ENCODE data around the gene SLX4IP.

Gene SLX4IP

DNA sequence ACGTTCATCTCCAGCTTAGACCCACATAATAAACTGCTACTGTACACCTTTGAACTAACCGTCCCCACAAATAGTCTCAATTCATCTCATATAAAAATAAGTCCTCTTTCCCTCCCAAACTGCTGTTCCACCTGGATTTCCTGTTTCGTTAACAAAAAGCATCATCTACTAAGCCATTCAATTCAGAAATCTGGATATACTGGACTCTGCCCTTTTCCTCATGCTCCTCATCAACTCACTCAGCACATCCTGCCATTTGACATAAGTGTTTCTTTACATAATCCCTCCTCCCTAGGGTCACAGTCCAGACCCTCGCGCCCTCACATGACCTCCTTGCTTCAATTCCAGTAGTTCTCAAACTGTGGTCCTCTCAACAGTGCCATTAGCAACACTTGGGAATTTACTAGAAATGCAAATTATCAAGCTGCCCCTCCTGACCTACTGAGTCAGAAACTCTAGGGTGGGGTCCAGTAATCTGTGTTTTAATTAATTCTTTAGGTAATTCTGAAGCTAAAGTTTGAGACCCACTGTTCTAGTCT is 5.6 kb upstream of the SLX4IP start:
- no peak for DNase-seq

DNA sequence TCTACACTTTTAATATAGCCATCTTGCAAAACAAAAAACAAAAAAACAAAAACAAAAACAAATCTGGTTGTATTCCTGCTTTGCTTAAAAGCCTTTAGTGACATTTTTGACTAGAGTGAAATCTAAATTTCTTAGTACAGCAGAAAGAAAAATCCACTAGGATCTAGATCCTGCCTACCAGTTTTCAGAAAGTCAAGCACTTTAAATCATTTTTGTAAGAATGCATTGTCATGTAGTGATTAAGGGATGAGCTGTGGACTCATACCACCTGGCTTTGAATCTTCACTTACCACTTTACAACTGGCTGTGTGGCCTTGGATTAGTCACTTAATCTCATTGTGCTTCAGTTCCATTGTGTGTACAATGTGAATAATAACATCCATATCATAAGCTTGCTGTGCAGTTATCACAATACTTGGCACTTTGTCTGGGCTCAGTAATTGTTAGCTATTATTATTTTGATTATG is 5.1 kb upstream of the SLX4IP start:
- no peak for DNase-seq

- DNase-seq, result no peak
Measured at GRCh38 chr20:10430704-10431103, 4.4 kb upstream of the SLX4IP start.

- no peak for DNase-seq
Measured at GRCh38 chr20:10432079-10432478, 3.0 kb upstream of the SLX4IP start.

- DNase-seq, result no peak
Measured at GRCh38 chr20:10433014-10433622, 2.0 kb upstream of the SLX4IP start.

DNA sequence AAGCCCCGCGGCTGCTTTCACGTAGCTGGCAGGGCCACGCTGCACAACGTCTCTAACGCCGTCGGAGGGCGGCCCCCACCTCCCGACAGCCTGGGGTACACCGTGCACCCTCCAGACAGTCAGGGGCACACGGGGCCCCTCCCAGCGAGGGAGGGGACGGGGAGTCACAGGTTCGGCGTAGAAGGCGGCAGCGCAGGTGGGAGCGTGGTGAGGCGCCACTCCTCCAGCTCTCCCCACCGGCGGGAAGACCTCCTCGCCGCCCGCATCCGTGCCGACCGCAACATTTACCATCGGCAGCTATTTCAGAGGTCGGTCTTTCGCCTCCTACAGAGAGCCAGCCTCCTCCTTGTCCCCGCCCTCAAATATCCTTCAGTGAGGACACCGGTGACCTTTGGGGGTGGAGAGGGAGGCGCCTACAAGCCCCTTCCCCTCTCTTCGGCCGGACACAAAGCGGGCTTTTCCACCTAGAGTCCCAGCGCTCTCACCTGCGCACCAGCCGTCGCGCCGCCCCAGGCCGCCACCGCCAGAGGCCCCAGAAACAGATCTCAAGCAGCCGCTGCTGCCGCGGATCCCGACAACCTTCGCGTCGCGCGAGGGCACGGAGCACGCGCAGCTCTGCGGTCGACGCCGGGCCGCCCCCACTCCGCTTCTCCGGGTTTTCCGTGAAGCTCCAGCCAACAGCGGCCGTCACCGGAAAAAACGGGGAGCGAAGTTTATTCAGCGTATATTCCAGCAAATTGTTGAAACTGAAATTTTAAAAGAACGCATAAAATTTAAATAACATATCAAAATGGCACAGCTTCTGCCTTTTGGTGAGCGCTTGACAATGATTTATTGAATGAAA is 1.3 kb upstream of the SLX4IP start, which contains the start of gene MKKS:
Gene MKKS, minus strand, starts transcription at position 600 of the 844 bp plus-strand sequence. CDS start 20,708 bp downstream, outside the sequence.
- DNase-seq, result peak; percentile 84 to 87

DNA sequence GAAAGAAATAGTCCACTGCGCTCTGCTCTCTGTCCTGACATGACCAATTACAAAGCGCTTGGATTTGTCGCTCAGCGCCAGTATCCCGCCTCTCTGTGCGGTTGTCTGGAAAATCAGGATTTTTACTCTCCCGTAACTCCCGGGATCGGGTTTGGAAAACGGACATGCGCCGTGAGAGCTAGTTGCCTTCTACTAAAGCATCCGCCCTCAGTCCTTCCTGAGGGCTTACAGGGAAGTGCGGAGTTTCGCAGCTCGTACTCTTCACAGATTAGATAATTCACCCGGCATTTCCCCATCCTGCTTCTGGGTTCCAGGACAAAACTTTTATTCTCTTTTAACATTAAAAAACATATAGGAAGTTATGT is 656 bp upstream of the SLX4IP start:
- DNase-seq, result peak; percentile 96 to 97

DNA sequence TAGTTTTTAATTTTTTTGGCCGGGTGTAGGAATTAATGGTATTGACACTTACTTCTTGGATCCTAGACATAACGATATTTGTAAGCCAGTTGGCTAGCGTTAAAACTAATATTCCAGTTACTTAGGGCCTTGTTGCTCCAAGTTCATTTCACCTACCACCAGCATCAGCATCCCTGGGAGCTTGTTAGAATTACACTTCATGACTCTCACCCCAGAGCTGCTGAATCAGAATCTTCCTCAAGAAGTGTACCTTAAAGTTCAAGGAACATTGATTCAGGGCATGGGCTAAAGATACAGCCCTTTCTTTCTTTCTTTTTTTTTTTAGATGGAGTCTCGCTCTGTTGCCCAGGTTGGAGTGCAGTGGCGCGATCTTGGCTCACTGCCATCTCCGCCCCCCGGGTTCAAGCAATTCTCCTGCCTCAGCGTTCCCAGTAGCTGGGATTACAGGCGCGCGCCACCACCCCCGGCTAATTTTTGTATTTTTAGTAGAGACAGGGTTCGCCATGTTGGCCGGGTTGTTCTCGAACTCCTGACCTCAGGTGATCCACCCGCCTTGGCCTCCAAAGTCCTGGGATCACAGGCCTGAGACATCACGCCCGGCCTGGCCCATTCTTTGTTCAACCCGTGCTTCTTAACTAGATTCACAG is 1.1 kb downstream of the SLX4IP start:
- DNase-seq, result no peak

DNA sequence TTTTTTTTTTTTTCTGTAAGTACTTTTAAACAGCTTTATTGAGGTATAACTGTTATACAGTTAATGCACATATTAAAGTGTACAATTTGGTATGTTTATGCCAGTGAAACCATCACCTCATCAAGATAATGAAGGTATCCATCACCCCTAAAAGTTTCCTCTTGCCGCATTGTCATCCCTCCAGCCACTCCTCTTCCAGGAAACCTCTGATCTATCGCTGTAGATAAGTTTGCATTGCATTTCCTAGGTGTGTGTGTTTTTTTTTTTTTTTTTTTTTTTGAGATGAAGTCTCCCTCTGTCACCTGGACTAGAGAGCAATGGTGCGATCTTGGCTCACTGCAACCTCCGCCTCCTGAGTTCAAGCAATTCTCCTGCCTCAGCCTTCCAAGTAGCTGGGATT is 3.1 kb downstream of the SLX4IP start:
- no peak for DNase-seq

- no peak for DNase-seq
Measured at GRCh38 chr20:10443936-10444335, 8.8 kb downstream of the SLX4IP start.

DNA sequence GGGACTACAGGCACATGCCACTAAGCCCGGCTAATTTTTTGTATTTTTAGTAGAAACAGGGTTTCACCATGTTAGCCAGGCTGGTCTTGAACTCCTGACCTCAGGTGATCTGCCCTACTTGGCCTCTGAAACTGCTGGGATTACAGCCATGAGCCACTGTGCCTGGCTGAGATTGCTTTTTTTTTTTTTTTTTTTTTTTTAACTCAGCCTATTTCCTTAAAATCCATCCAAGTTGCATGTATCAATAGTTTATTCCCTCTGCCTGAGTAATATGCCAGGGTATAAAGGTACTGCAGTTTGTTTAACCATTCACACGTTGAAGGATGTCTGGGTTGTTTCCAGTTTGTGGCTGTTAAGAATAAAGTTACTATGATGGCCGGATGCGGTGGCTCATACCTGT is 10.7 kb downstream of the SLX4IP start:
- DNase-seq, result no peak

- peak; percentile 71 to 72 for DNase-seq
Measured at GRCh38 chr20:10447028-10447427, 11.9 kb downstream of the SLX4IP start.

DNA sequence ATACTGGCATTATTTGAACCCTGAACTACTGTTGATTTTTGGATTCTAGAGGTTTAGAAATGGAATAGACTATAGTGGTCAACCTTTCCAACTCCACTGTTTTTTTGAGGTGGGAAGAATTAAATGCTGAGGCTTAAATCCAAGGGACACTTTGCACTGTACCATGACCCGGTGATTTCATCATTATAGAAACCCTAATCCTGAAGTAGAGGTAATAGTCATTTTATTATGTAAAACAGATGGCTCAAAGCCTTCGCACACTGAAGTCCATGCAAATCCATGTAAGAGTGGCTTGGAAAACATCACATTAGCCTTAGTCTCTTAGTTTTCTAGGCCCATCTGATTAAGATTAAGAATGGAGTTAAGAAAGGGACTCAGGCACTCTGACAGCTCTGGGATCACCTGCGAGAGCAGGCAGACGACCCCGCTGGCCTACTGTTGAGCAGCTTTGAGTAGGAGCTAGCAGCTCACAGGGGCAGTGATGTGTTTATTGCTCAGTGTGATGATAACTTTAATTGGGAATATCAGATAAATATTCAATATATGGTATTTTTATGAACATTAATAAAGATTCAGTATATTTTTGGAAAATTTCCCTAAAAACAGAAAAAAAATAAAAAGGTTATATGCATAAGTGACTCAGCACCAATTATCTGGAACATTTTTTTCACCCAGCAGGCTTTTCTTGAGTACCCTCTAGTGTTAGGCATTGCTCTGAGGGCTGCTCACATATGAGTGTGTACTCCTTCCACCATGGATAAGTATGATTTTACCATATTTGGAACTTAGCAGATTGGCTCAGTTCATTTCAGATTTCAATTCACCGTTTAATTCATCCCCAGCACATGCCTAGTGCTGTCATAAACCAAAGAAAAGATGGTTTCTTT is 13.4 kb downstream of the SLX4IP start:
- DNase-seq, result no peak

GRCh38 chr20:10449270-10449669 is 14.2 kb downstream of the SLX4IP start:
- DNase-seq, result no peak

GRCh38 chr20:10453241-10453640 is 18.1 kb downstream of the SLX4IP start:
- DNase-seq, result peak; percentile 98 to 99

DNA sequence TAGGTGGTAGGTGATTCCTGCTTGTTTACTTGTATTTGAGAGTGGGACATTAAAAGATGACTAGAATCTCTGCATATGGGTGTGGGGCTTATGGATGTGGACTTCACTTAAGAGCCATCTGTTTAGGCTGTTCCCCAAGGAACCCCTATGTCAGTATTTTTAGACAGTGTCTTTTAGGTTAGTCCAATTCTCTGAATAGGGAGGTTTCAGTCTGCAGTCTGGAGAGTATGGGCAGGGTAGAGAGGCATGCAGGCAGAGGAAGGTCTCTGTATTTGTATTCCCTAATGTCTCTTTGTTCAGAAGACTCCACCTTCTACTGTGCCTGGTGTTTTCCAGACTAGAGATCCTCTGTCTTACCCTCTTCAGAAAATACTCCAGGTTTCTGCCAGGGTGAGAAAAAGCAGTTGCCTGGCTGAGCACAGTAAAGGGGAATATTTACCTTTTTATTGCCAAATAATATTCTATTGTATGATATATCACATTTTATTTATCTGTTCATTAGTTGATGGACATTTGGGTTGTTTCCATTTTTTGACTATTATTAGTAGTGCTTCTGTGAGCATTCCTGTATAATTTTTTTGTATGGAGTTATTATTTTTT is 19.1 kb downstream of the SLX4IP start:
- peak; percentile 21 to 27 for DNase-seq

GRCh38 chr20:10461495-10461894 is 26.4 kb downstream of the SLX4IP start:
- no peak for DNase-seq

- no peak for DNase-seq
Measured at GRCh38 chr20:10462516-10462915, 27.4 kb downstream of the SLX4IP start.

GRCh38 chr20:10463622-10464021 is 28.5 kb downstream of the SLX4IP start:
- DNase-seq, result no peak

- no peak for DNase-seq
Measured at GRCh38 chr20:10465135-10465534, 30.0 kb downstream of the SLX4IP start.

DNA sequence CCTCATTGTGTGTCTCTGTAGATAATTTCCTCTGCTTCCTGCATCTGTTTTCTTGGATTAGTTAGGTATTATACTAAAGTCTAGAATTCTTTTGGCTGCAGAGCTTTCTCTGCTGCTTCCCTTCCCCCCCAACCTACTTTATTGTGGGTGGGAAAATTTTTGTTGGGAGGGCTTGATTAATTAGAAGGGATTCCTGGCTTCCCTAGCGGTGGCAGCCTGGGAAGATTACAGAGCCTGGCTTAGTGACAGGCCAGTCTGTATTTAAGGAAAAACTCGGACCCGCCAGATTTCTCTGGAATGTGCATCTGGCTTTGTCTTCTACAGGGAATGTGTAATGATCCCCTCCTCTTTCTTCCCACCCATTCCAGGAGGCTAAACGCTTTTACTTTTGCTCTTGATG is 31.2 kb downstream of the SLX4IP start:
- DNase-seq, result no peak

- DNase-seq, result no peak
Measured at GRCh38 chr20:10466855-10467254, 31.8 kb downstream of the SLX4IP start.
